ENCODE data around the gene SLC16A9.

GRCh38 chr10:59634102-59634501 is 75.5 kb downstream of the SLC16A9 start:
- TF ChIP-seq ZFP3 (CRISPR knock-in tag; IDR thresholded peaks at IDR 0.05) = no peak
- no peak for TF ChIP-seq CREB5 (CRISPR knock-in tag; IDR thresholded peaks at IDR 0.05; ENCODE audit: low read depth)
- no peak for TF ChIP-seq CSRNP3 (CRISPR knock-in tag; IDR thresholded peaks at IDR 0.05)
- TF ChIP-seq PATZ1 (CRISPR knock-in tag; IDR thresholded peaks at IDR 0.05; ENCODE audit: borderline replicate concordance) = no peak
- TF ChIP-seq TSHZ2 (CRISPR knock-in tag; IDR thresholded peaks at IDR 0.05) = no peak
- no peak for TF ChIP-seq SNAI2 (CRISPR knock-in tag; IDR thresholded peaks at IDR 0.05)
- TF ChIP-seq PPARA (CRISPR knock-in tag; IDR thresholded peaks at IDR 0.05; ENCODE audit: borderline replicate concordance) = no peak
- TF ChIP-seq ESRRG (CRISPR knock-in tag; IDR thresholded peaks at IDR 0.05) = no peak
- no peak for TF ChIP-seq POU6F1 (CRISPR knock-in tag; IDR thresholded peaks at IDR 0.05; ENCODE audit: borderline replicate concordance, low read depth)
